Stimulated activated CD4-positive, alpha-beta T cell treated with anti-CD3 and anti-CD28 coated beads, TNF-alpha, amount 100 ng/mL, for 4 hours (primary cell): ENCODE results near the gene CLASP2.
"Not testable (repeated sequence)": the region's sequence is repeated elsewhere in the genome, so short reads cannot be mapped to it uniquely, and the experiment has no call there.

Experiments used
- DNase-seq, 3 experiments: peaks; one replicate each; pipeline ENCODE4 v3.0.0-alpha.2; 2020; ENCODE audit warnings: low read depth in 3 of 3

The CLASP2 gene

GRCh38 chr3:33453331-33453761, 264.7 kb downstream of the CLASP2 start:
- DNase-seq, result no peak

- DNase-seq, result not testable (repeated sequence)
These were observed 266.1 kb downstream of the CLASP2 start for GRCh38 chr3:33451994-33452393.

- DNase-seq, result no peak
These were observed 270.1 kb downstream of the CLASP2 start for GRCh38 chr3:33447958-33448357.

GRCh38 chr3:33447256-33447625, 270.8 kb downstream of the CLASP2 start:
- not testable (repeated sequence) for DNase-seq
